ENCODE results near the gene CHST8.
"Not testable (repeated sequence)": the region's sequence is repeated elsewhere in the genome, so short reads cannot be mapped to it uniquely, and the experiment has no call there.

The CHST8 gene

GRCh38 chr19:33621811-33622504, at the start of gene CHST8:
CHST8 (plus strand) TSS chr19:33621953; CDS start chr19:33689262, 67,309 bp downstream.
- peak; percentile 82 for DNase-seq (ENCODE audit: low spot score)

DNA sequence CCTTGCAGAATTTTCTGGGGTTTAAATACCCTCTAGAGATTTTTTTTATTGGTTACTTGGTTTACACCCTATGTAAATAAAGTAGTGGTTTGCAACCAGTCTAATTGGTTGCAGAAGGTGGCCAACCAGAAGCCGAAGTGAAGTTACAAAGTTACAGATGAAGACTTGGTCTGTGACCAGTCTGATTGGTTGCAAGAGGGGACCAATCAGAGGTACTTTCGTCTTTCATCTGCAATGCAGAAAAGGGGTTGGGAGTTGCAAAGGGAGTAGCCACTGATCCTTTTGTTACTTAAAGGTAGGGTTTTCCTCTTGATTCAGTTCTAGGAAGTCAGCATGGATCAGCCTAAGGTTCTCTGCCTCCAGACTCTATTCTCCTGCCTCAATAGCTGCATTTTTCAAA, 48.8 kb upstream of the CHST8 start:
- DNase-seq (ENCODE audit: low spot score): no peak

DNA sequence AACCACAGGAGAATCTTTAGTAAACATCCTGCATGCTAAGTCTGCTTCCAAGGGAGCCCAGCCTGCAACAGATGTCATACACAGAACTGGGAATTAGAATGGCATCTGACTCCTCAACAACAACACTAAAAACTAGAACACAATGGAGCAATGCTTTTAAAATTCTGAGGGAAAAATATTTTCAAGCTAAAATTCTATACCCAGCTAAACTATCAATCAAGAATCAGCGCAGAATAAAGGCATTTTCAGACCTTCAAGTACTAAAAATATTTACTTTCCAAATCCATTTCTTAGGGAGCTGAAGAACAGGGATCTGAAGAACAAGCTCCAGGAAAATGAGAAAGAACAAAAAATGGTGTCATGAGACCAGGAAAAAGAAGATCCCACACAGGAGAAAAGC, 46.9 kb upstream of the CHST8 start:
- DNase-seq (ENCODE audit: low spot score): no peak

- no peak for DNase-seq (ENCODE audit: low spot score)
Observed at GRCh38 chr19:33578697-33579096, 43.1 kb upstream of the CHST8 start.

DNA sequence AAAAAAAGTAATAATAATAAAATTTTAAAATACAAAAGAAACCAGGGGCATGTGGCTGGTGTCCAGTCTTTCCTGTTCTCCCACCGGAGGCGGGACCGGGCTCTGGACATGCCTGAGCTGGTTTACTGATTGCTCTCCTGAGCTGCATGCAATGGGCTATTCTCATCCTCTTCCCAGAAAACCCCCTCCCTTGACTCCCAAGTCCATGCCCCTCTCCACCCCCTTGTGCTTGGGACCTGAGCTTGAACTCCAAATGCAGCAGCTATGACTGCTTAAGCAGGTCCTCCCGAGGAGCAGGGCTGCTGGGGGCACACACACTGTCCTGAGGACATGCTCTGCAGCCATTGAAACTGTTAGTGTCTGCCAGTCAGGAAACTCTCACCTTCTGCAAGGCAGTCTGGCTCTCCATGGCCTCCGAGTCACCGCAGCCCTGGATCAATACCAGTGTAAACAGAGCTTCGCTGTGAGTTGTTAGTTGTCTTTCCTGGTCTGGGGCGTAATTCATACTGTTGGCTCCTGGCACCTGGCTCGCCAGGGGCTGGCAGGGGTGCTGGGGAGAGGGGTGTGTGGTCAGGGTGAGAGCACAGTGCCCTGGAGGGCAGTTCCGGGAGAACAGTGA, 41.6 kb upstream of the CHST8 start:
- DNase-seq (ENCODE audit: low spot score): no peak

GRCh38 chr19:33580645-33581037, 41.1 kb upstream of the CHST8 start:
- DNase-seq (ENCODE audit: low spot score): no peak

DNA sequence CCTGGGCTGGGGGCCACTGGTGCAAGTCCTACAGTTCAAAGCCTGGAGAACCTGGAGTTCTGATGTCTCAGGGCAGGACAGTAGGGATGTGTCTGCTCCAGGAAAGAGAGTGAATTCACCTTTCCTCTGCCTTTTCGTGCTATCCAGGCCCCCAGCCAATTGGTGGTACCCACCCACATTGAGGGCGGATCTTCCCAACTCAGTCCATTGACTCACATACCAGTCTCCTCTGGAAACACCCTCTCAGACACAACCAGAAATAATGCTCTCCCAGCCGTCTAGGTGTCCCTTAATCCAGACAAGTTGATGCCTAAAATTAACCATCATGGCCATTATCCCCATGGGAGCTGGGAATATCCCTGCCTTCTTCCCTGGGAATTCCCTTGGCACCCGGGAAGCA, 38.8 kb upstream of the CHST8 start:
- no peak for DNase-seq (ENCODE audit: low spot score)

- DNase-seq (ENCODE audit: low spot score): no peak
Observed at GRCh38 chr19:33587150-33587549, 34.6 kb upstream of the CHST8 start.

DNA sequence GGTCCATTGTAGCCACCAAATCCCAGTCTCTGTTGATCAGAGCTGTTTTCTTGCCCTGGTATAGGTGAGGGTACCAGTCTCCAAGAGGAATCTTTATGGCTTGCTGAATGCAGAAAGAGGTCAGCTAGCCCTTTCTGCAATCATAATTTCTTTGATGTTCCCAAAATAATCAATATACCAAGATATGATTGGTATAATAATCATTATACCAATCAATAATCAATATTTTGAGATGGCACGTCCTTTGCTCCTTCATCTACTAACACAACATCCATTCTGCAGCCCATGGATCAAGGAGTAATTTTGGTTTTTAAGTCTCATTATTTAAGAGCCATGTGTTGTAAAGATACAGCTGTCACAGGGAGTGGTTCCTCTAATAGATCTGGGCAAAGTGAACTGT, 31.5 kb upstream of the CHST8 start:
- DNase-seq (ENCODE audit: low spot score): no peak

- no peak for DNase-seq (ENCODE audit: low spot score)
Observed at GRCh38 chr19:33595783-33596182, 26.0 kb upstream of the CHST8 start.

DNA sequence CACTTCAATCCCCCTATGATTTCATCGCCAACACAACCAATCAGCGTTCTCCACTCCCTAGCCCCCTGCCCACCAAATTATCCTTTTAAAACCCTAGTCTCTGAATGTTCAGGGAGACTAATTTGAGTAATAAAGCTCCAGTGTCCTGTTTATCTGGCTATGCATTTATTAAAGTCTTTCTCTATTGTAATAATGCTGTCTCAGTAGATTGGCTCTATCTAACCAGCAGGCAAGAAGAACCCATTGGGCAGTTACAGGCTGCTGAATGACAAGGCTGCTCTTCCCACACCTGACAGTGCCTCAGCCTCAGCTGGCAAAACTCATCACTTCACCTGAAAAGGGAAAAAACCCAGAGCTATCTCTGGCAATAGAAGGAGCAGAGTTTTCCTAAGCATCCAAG, 20.2 kb upstream of the CHST8 start:
- no peak for DNase-seq (ENCODE audit: low spot score)

DNA sequence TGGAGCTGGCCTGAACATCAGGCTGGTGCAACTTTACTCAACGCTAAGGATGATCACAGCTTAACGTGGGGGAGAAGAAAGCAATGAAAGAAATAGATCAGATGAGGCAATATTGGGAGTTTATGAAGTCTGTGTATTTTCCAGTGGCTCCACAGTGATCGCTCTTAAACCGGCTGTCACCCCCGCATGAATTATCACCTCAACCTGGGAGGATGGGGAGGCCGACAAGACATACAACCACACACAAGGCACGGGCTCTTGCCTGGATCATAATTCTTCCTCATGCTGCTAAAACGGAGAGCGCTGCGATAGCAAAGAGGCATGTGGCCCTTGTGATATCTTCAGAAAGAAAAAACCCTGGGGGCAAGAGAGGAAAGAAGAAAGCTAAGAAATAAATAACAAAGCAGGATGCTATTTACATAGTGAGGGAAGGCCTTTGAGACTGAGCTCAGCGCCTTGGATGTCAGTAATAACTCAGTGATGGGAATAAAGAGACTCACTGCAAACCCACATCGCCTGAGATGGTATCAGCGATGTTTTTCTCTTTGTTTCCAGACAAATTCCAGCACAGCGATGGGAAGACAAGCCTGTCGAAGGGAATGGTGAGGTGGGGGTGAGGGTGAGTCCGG, 19.1 kb upstream of the CHST8 start:
- DNase-seq (ENCODE audit: low spot score): no peak

- DNase-seq (ENCODE audit: low spot score): no peak
Observed at GRCh38 chr19:33603377-33603776, 18.4 kb upstream of the CHST8 start.

- DNase-seq (ENCODE audit: low spot score): no peak
Observed at GRCh38 chr19:33604651-33605050, 17.1 kb upstream of the CHST8 start.

GRCh38 chr19:33605803-33606295, 15.9 kb upstream of the CHST8 start:
- not testable (repeated sequence) for DNase-seq (ENCODE audit: low spot score)

- DNase-seq (ENCODE audit: low spot score): no peak
Observed at GRCh38 chr19:33606556-33606955, 15.2 kb upstream of the CHST8 start.

GRCh38 chr19:33609353-33609752, 12.4 kb upstream of the CHST8 start:
- DNase-seq (ENCODE audit: low spot score): no peak

- DNase-seq (ENCODE audit: low spot score): no peak
Observed at GRCh38 chr19:33610588-33610987, 11.2 kb upstream of the CHST8 start.

- DNase-seq (ENCODE audit: low spot score): no peak
Observed at GRCh38 chr19:33612928-33613619, 8.7 kb upstream of the CHST8 start.

GRCh38 chr19:33613620-33614000, 8.1 kb upstream of the CHST8 start:
- DNase-seq (ENCODE audit: low spot score): no peak

DNA sequence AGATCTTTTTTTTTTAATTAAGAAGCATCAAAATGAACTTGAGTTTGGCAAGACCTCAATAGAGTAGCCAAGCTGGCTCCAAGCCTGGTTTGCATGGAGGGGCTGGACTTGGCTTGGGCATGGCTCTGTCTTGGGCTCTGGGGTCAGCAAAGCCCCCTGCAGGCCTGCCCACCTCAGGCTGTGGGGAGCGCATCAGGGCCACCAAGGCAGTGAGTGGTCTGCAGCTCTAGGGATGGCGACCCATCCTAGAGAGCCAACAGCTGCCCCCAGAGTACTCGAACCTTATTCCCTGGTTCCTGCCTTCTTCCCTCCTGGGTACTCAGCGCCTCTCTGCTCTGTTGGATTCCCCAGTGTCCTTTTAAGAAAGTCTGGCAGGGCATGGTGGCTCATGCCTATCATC, 5.4 kb upstream of the CHST8 start:
- DNase-seq (ENCODE audit: low spot score): no peak

DNA sequence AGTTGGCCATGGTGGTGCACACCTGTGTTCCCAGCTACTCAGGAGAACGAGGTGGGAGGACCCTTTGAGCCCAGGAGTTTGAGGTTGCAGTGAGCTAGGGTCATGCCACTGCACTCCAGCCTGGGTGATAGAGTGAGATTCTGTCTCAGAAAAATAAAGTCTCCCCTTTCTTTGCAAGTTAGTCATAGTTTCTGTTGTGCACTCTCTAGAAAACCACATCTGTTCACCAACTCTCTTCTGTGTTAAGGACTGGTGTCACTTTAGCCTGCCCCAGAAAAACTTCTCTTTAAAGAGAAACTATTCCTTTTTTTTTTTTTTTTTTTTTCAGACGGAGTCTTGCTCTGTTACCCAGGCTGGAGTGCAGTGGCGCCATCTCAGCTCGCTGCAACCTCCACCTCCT, 4.9 kb upstream of the CHST8 start:
- no peak for DNase-seq (ENCODE audit: low spot score)

DNA sequence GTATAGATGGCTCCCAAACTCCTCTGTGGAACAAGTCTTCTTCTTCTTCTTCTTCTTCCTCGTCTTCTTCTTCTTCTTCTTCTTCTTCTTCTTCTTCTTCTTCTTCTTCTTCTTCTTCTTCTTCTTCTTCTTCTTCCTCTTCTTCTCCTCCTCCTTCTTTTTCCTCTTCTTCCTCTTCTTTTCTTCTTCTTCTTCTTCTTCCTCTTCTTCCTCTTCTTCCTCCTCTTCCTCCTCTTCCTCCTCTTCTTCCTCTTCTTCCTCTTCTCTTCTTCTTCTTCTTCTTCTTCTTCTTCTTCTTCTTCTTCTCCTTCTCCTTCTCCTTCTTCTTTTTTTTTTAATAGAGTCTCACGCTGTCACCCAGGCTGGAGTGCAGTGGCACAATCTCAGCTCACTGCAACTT, 3.4 kb upstream of the CHST8 start:
- DNase-seq (ENCODE audit: low spot score): not testable (repeated sequence)
